ENCODE measurements around the gene TPK1. TPM values are rescaled to one million over a fixed set of nuclear protein-coding genes. Genes with fewer than 3 reads are reported as not detected.

TPK1 gene
- total RNA-seq = 10 to 100 TPM; 32.2 to 32.6 TPM
- polyA plus RNA-seq = 10 to 100 TPM; 26.1 to 26.6 (median 26.2) TPM
- 10.7 to 46.7 (median 19.7) reads per million in 6 experiments for total RNA-seq

- Mint-ChIP-seq H3K4me3 (peak within 1 kb of the TSS; percentile 91 to 99 (median 98)), H3K4me1 (peaks cover 9 to 44% (median 38%) of the 10 kb centered on the region in 4 donors)
- POLR2A ChIA-PET = interaction anchor here (0.6 to 5.6 kb wide), 32 partner anchors 8 to 1428 kb away, joined by 3 to 307 read pairs (median 4); partner anchors contain the start of gene TCAF1
Observed at GRCh38 chr7:144835652-144836544, at the start of gene TPK1. Gene TPK1 (minus strand): TSS chr7:144836053. CDS start chr7:144835602, 451 bp downstream.

GRCh38 chr7:144885478-144885877 is 49.6 kb upstream of the TPK1 start:
- H3K4me1 Mint-ChIP-seq = no peaks in the 10 kb centered on the region
- no peaks in the 10 kb centered on the region for H3K9me3 Mint-ChIP-seq
- POLR2A ChIA-PET = no interaction called here
- ATAC-seq (no peak), DNase-seq (no peak)
- no peaks in the 10 kb centered on the region for H3K27me3 Mint-ChIP-seq
- no peak overlapping the region for H3K27ac Mint-ChIP-seq
- peaks cover 0 to 2% (median 0%) of the 10 kb centered on the region in 3 donors for H3K36me3 Mint-ChIP-seq
- H3K4me3 Mint-ChIP-seq = no peak overlapping the region

More at GRCh38 chr7:144835652-144836544, at the start of gene TPK1:
- Mint-ChIP-seq H3K9me3 (peaks cover 6 to 36% (median 18%) of the 10 kb centered on the region in 9 donors), H3K36me3 (peaks cover under 1 to 37% (median 27%) of the 10 kb centered on the region in 3 donors), H3K27me3 (no peaks in the 10 kb centered on the region), H3K27ac (peak within 1 kb of the TSS; percentile 98 to 99 (median 99))
- DNase-seq = peak; percentile 81 to 94 (median 89)
- peak; percentile 79 to 90 for ATAC-seq

GRCh38 chr7:144884896-144885295 is 49.0 kb upstream of the TPK1 start:
- POLR2A ChIA-PET = interaction anchor here (0.6 kb wide), 1 partner anchor 26 kb away, joined by 4 read pairs; no protein-coding TSS in a partner anchor
- Mint-ChIP-seq H3K9me3 (no peaks in the 10 kb centered on the region), H3K36me3 (peaks cover 0 to 2% (median 0%) of the 10 kb centered on the region in 3 donors), H3K4me3 (no peak overlapping the region), H3K4me1 (no peaks in the 10 kb centered on the region), H3K27me3 (no peaks in the 10 kb centered on the region), H3K27ac (no peak overlapping the region)
- no peak for DNase-seq
- ATAC-seq = no peak

- Mint-ChIP-seq H3K9me3 (peaks cover 0 to 2% (median 0%) of the 10 kb centered on the region in 9 donors), H3K27ac (no peak overlapping the region), H3K36me3 (peaks cover 0 to 5% (median 0%) of the 10 kb centered on the region in 3 donors), H3K4me1 (peaks cover 0 to 4% (median under 1%) of the 10 kb centered on the region in 4 donors), H3K4me3 (no peak overlapping the region), H3K27me3 (peaks cover 0 to 8% (median 0%) of the 10 kb centered on the region in 5 donors)
- POLR2A ChIA-PET = no interaction called here
- no peak for ATAC-seq
- no peak for DNase-seq
Observed at GRCh38 chr7:144873316-144873845, 37.5 kb upstream of the TPK1 start.

GRCh38 chr7:144869082-144869481 is 33.2 kb upstream of the TPK1 start:
- peaks cover 0 to 2% (median 0%) of the 10 kb centered on the region in 9 donors for H3K9me3 Mint-ChIP-seq
- H3K27me3 Mint-ChIP-seq = peaks cover 0 to 2% (median 0%) of the 10 kb centered on the region in 5 donors
- POLR2A ChIA-PET = interaction anchor here (0.7 to 0.9 kb wide), 2 partner anchors 25 to 33 kb away, joined by 3 read pairs; partner anchors contain the start of gene TPK1
- peaks cover 0 to 1% (median under 1%) of the 10 kb centered on the region in 4 donors for H3K4me1 Mint-ChIP-seq
- DNase-seq (no peak), ATAC-seq (no peak)
- H3K27ac Mint-ChIP-seq = no peak overlapping the region
- peaks cover 0 to 5% (median 2%) of the 10 kb centered on the region in 3 donors for H3K36me3 Mint-ChIP-seq
- H3K4me3 Mint-ChIP-seq = no peak overlapping the region

GRCh38 chr7:144866189-144866588 is 30.3 kb upstream of the TPK1 start:
- ATAC-seq = no peak
- no peak overlapping the region for H3K27ac Mint-ChIP-seq
- no peak overlapping the region for H3K4me3 Mint-ChIP-seq
- H3K36me3 Mint-ChIP-seq = peaks cover 0 to 5% (median 2%) of the 10 kb centered on the region in 3 donors
- no peak for DNase-seq
- peaks cover 0 to 1% (median 0%) of the 10 kb centered on the region in 4 donors for H3K4me1 Mint-ChIP-seq
- POLR2A ChIA-PET = no interaction called here
- H3K9me3 Mint-ChIP-seq = peaks cover 0 to 2% (median 0%) of the 10 kb centered on the region in 9 donors
- peaks cover 0 to 2% (median 0%) of the 10 kb centered on the region in 5 donors for H3K27me3 Mint-ChIP-seq

GRCh38 chr7:144863320-144863647 is 27.4 kb upstream of the TPK1 start:
- peaks cover 0 to 5% (median 2%) of the 10 kb centered on the region in 3 donors for H3K36me3 Mint-ChIP-seq
- H3K27ac Mint-ChIP-seq = peak overlapping the region in 1 of 10 donors; percentile 24
- POLR2A ChIA-PET = no interaction called here

GRCh38 chr7:144862612-144863319 is 26.9 kb upstream of the TPK1 start:
- H3K4me1 Mint-ChIP-seq = no peaks in the 10 kb centered on the region
- peaks cover 0 to 2% (median 0%) of the 10 kb centered on the region in 5 donors for H3K27me3 Mint-ChIP-seq
- H3K27ac Mint-ChIP-seq = peak overlapping the region in 1 of 10 donors; percentile 24
- ATAC-seq = no peak
- no peak for DNase-seq
- H3K9me3 Mint-ChIP-seq = no peaks in the 10 kb centered on the region
- peaks cover 0 to 5% (median 2%) of the 10 kb centered on the region in 3 donors for H3K36me3 Mint-ChIP-seq
- H3K4me3 Mint-ChIP-seq = no peak overlapping the region
- POLR2A ChIA-PET = interaction anchor here (0.7 kb wide), 1 partner anchor 149 kb away, joined by 7 read pairs; no protein-coding TSS in a partner anchor

More at GRCh38 chr7:144863320-144863647, 27.4 kb upstream of the TPK1 start:
- Mint-ChIP-seq H3K4me3 (no peak overlapping the region), H3K27me3 (peaks cover 0 to 2% (median 0%) of the 10 kb centered on the region in 5 donors), H3K4me1 (no peaks in the 10 kb centered on the region), H3K9me3 (no peaks in the 10 kb centered on the region)
- no peak for ATAC-seq
- DNase-seq = no peak

GRCh38 chr7:144859739-144860138 is 23.9 kb upstream of the TPK1 start:
- Mint-ChIP-seq H3K27ac (no peak overlapping the region), H3K9me3 (no peaks in the 10 kb centered on the region), H3K36me3 (no peaks in the 10 kb centered on the region), H3K4me3 (no peak overlapping the region), H3K27me3 (peaks cover 0 to 2% (median 0%) of the 10 kb centered on the region in 5 donors), H3K4me1 (peaks cover 0 to 1% (median 0%) of the 10 kb centered on the region in 4 donors)
- ATAC-seq = no peak
- POLR2A ChIA-PET = interaction anchor here (0.6 kb wide), 1 partner anchor 9 kb away, joined by 3 read pairs; no protein-coding TSS in a partner anchor
- no peak for DNase-seq

GRCh38 chr7:144857463-144857862 is 21.6 kb upstream of the TPK1 start:
- H3K27me3 Mint-ChIP-seq = peaks cover 0 to 2% (median 0%) of the 10 kb centered on the region in 5 donors
- ATAC-seq (no peak), DNase-seq (no peak)
- peaks cover 0 to 1% (median 0%) of the 10 kb centered on the region in 4 donors for H3K4me1 Mint-ChIP-seq
- H3K9me3 Mint-ChIP-seq = no peaks in the 10 kb centered on the region
- POLR2A ChIA-PET = no interaction called here
- no peaks in the 10 kb centered on the region for H3K36me3 Mint-ChIP-seq
- H3K27ac Mint-ChIP-seq = no peak overlapping the region
- H3K4me3 Mint-ChIP-seq = no peak overlapping the region

GRCh38 chr7:144854839-144855424 is 19.1 kb upstream of the TPK1 start:
- ATAC-seq = no peak
- POLR2A ChIA-PET = interaction anchor here (0.5 kb wide), 1 partner anchor 20 kb away, joined by 3 read pairs; no protein-coding TSS in a partner anchor
- Mint-ChIP-seq H3K27ac (no peak overlapping the region), H3K27me3 (peaks cover 0 to 2% (median 0%) of the 10 kb centered on the region in 5 donors), H3K36me3 (peaks cover 0 to 7% (median 5%) of the 10 kb centered on the region in 3 donors), H3K4me3 (no peak overlapping the region), H3K4me1 (peaks cover 0 to 3% (median 0%) of the 10 kb centered on the region in 4 donors), H3K9me3 (peaks cover 0 to 9% (median 2%) of the 10 kb centered on the region in 9 donors)
- DNase-seq = no peak

All from naive thymus-derived CD8-positive, alpha-beta T cell (primary cell).